ENCODE data around the gene SUSD5.

SUSD5 gene

GRCh38 chr3:33218446-33219174 is at the start of gene SUSD5:
SUSD5 (minus strand) TSS chr3:33218810; CDS start chr3:33218797, 13 bp downstream.
- no peak for DNase-seq (ENCODE audit: low read depth)

- no peak for DNase-seq (ENCODE audit: low read depth)
Measured at GRCh38 chr3:33260104-33260503, 41.5 kb upstream of the SUSD5 start.

- DNase-seq (ENCODE audit: low read depth), result no peak
Measured at GRCh38 chr3:33256249-33256648, 37.6 kb upstream of the SUSD5 start.

- DNase-seq (ENCODE audit: low read depth), result no peak
Measured at GRCh38 chr3:33250712-33251111, 32.1 kb upstream of the SUSD5 start.

GRCh38 chr3:33246786-33247185 is 28.2 kb upstream of the SUSD5 start:
- no peak for DNase-seq (ENCODE audit: low read depth)

- DNase-seq (ENCODE audit: low read depth), result no peak
Measured at GRCh38 chr3:33240261-33240660, 21.7 kb upstream of the SUSD5 start.

GRCh38 chr3:33238923-33239322 is 20.3 kb upstream of the SUSD5 start:
- no peak for DNase-seq (ENCODE audit: low read depth)

GRCh38 chr3:33237439-33237838 is 18.8 kb upstream of the SUSD5 start:
- DNase-seq (ENCODE audit: low read depth), result no peak

- no peak for DNase-seq (ENCODE audit: low read depth)
Measured at GRCh38 chr3:33236005-33236404, 17.4 kb upstream of the SUSD5 start.

GRCh38 chr3:33233884-33234283 is 15.3 kb upstream of the SUSD5 start:
- DNase-seq (ENCODE audit: low read depth), result no peak

- no peak for DNase-seq (ENCODE audit: low read depth)
Measured at GRCh38 chr3:33231756-33232465, 13.3 kb upstream of the SUSD5 start.

- DNase-seq (ENCODE audit: low read depth), result no peak
Measured at GRCh38 chr3:33229947-33230346, 11.3 kb upstream of the SUSD5 start.

- DNase-seq (ENCODE audit: low read depth), result no peak
Measured at GRCh38 chr3:33229066-33229465, 10.5 kb upstream of the SUSD5 start.

GRCh38 chr3:33221241-33221640 is 2.6 kb upstream of the SUSD5 start:
- no peak for DNase-seq (ENCODE audit: low read depth)

GRCh38 chr3:33219175-33219487 is 521 bp upstream of the SUSD5 start:
- DNase-seq (ENCODE audit: low read depth), result no peak

GRCh38 chr3:33217866-33218445 is 654 bp downstream of the SUSD5 start:
- DNase-seq (ENCODE audit: low read depth), result no peak

GRCh38 chr3:33215739-33216138 is 2.9 kb downstream of the SUSD5 start:
- DNase-seq (ENCODE audit: low read depth), result no peak

- no peak for DNase-seq (ENCODE audit: low read depth)
Measured at GRCh38 chr3:33212406-33212805, 6.2 kb downstream of the SUSD5 start.

- DNase-seq (ENCODE audit: low read depth), result no peak
Measured at GRCh38 chr3:33211444-33211843, 7.2 kb downstream of the SUSD5 start.

GRCh38 chr3:33209357-33209756 is 9.3 kb downstream of the SUSD5 start:
- no peak for DNase-seq (ENCODE audit: low read depth)

GRCh38 chr3:33202711-33203457 is 15.7 kb downstream of the SUSD5 start:
- no peak for DNase-seq (ENCODE audit: low read depth)

GRCh38 chr3:33201195-33201594 is 17.4 kb downstream of the SUSD5 start:
- no peak for DNase-seq (ENCODE audit: low read depth)

- DNase-seq (ENCODE audit: low read depth), result no peak
Measured at GRCh38 chr3:33196538-33196937, 22.1 kb downstream of the SUSD5 start.
